SU-DHL-6 (cell line): Measurements from ENCODE around the gene SPRR1A.

Experiments
- H2AFZ ChIP-seq: fragments of 200-600 bp; sonication (generic); 2 replicates; pipeline ENCODE4 v1.6.1; 2014; ENCODE audit warnings: low read depth, mild to moderate bottlenecking, moderate library complexity, mixed read lengths, antibody characterized with exemption, low read length; ENCODE audit not compliant: severe bottlenecking
- H3F3A ChIP-seq: fragments of 200-600 bp; shearing (Covaris generic); 2 replicates; pipeline ENCODE4 v1.6.0; 2016; ENCODE audit warnings: antibody characterized with exemption, mild to moderate bottlenecking; ENCODE audit not compliant: insufficient read depth
- H3K27ac ChIP-seq: fragments of 200-600 bp; sonication (generic); 2 replicates; pipeline ENCODE4 v1.5.1; 2016; ENCODE audit warnings: low read depth, mild to moderate bottlenecking, low read length, moderate library complexity, mixed read lengths
- H3K27me3 ChIP-seq: fragments of 200-600 bp; sonication (generic), shearing (Covaris generic); 2 replicates; pipeline ENCODE4 v1.6.0; 2014; ENCODE audit warnings: mild to moderate bottlenecking, low read length
- H3K36me3 ChIP-seq: fragments of 200-600 bp; sonication (generic); 2 replicates; pipeline ENCODE4 v1.6.1; 2014; ENCODE audit warnings: mild to moderate bottlenecking, low read length, mixed read lengths
- H3K4me2 ChIP-seq: fragments of 300-600, 200-600 bp; shearing (Covaris generic), sonication (generic); 2 replicates; pipeline ENCODE4 v1.6.0; 2014; ENCODE audit warnings: low read length, low read depth, mild to moderate bottlenecking; ENCODE audit not compliant: poor library complexity, severe bottlenecking
- H3K4me3 ChIP-seq: fragments of 200-600 bp; sonication (generic); 2 replicates; pipeline ENCODE4 v1.5.1; 2014; ENCODE audit warnings: antibody characterized with exemption, low read length, mild to moderate bottlenecking, mixed read lengths; ENCODE audit not compliant: insufficient read depth, poor library complexity, severe bottlenecking
- H3K79me2 ChIP-seq: fragments of 200-600 bp; sonication (generic); 2 replicates; pipeline ENCODE4 v1.6.1; 2014; ENCODE audit warnings: mild to moderate bottlenecking, low read length, moderate library complexity; ENCODE audit not compliant: insufficient read depth
- H3K9ac ChIP-seq: fragments of 200-600 bp; sonication (generic); 2 replicates; pipeline ENCODE4 v1.7.0; 2014; ENCODE audit warnings: mild to moderate bottlenecking, low read length
- H3K9me2 ChIP-seq: fragments of 200-600 bp; sonication (generic); replicated peaks from 2 replicates; pipeline ENCODE4 v1.6.1; 2014; ENCODE audit warnings: low read length; ENCODE audit not compliant: insufficient read depth
- H3K9me3 ChIP-seq: fragments of 200-600 bp; sonication (generic); 2 replicates; pipeline ENCODE4 v1.6.1; 2014; ENCODE audit warnings: low read length, mixed read lengths; ENCODE audit not compliant: insufficient read depth
- H4K20me1 ChIP-seq: fragments of 200-600 bp; sonication (generic); 2 replicates; pipeline ENCODE4 v1.6.1; 2014; ENCODE audit warnings: low read depth, mild to moderate bottlenecking, antibody characterized with exemption, low read length, moderate library complexity, mixed read lengths
- CTCF ChIP-seq: fragments of 200-600 bp; sonication (generic); IDR thresholded peaks from one replicate; pipeline ENCODE4 v1.5.1; 2017; ENCODE audit warnings: antibody characterized with exemption, mild to moderate bottlenecking, low read length, moderate library complexity; ENCODE audit not compliant: insufficient read depth, poor library complexity, severe bottlenecking
- EZH2phosphoT487 ChIP-seq: fragments of 200-600 bp; sonication (generic), shearing (Covaris generic); conservative IDR thresholded peaks from 2 replicates; pipeline ENCODE4 v1.6.1; 2018; ENCODE audit warnings: mild to moderate bottlenecking, antibody characterized with exemption, low read length, moderate library complexity, mixed read lengths

Gene SPRR1A

GRCh38 chr1:152982076-152982475 lies 1.8 kb upstream of the SPRR1A start:
- Histone ChIP-seq H3K27ac (no peak overlapping the region), H3K4me3 (no peak overlapping the region), H3K4me2 (no peak overlapping the region), H4K20me1 (no peaks in the 10 kb centered on the region), H2AFZ (no peak overlapping the region), H3K9me2 (no peaks in the 10 kb centered on the region), H3K27me3 (no peaks in the 10 kb centered on the region), H3K36me3 (no peaks in the 10 kb centered on the region), H3K9ac (no peak overlapping the region), H3K79me2 (no peaks in the 10 kb centered on the region), H3F3A (no peaks in the 10 kb centered on the region), H3K9me3 (no peaks in the 10 kb centered on the region)
- TF ChIP-seq CTCF = no peak
- TF ChIP-seq EZH2phosphoT487 = no peak

GRCh38 chr1:152983234-152983633 lies 647 bp upstream of the SPRR1A start:
- Histone ChIP-seq H3K36me3 (no peaks in the 10 kb centered on the region), H3K27ac (no peak overlapping the region), H3K9ac (no peak overlapping the region)

GRCh38 chr1:152986578-152986977 lies 2.7 kb downstream of the SPRR1A start:
- no peaks in the 10 kb centered on the region for H3K9me3 ChIP-seq
- H2AFZ ChIP-seq = no peak overlapping the region
- no peaks in the 10 kb centered on the region for H3K27me3 ChIP-seq

More at GRCh38 chr1:152983234-152983633, 647 bp upstream of the SPRR1A start:
- H3K27me3 ChIP-seq = no peaks in the 10 kb centered on the region
- H3K4me2 ChIP-seq = no peak overlapping the region
- no peaks in the 10 kb centered on the region for H4K20me1 ChIP-seq
- no peaks in the 10 kb centered on the region for H3K79me2 ChIP-seq
- H3F3A ChIP-seq = no peaks in the 10 kb centered on the region
- TF ChIP-seq CTCF (no peak), EZH2phosphoT487 (no peak)
- H3K4me3 ChIP-seq = no peak overlapping the region
- H2AFZ ChIP-seq = no peak overlapping the region
- no peaks in the 10 kb centered on the region for H3K9me2 ChIP-seq
- no peaks in the 10 kb centered on the region for H3K9me3 ChIP-seq

More at GRCh38 chr1:152986578-152986977, 2.7 kb downstream of the SPRR1A start:
- no peak for TF ChIP-seq CTCF
- no peak for TF ChIP-seq EZH2phosphoT487
- Histone ChIP-seq H3K27ac (no peak overlapping the region), H3K4me2 (no peak overlapping the region), H3F3A (no peaks in the 10 kb centered on the region), H3K9ac (no peak overlapping the region), H3K9me2 (no peaks in the 10 kb centered on the region), H3K36me3 (no peaks in the 10 kb centered on the region), H3K79me2 (no peaks in the 10 kb centered on the region), H3K4me3 (no peak overlapping the region), H4K20me1 (no peaks in the 10 kb centered on the region)
